Activated T-helper 2 cell treated with anti-CD3 and anti-CD28 coated beads, Interferon-gamma antibody, Interleukin-2, Interleukin-4, amounts not matched to agents 10 μg/mL and 5 μg/mL and 100 μg/mL, durations not matched to agents 14 hours and 24 hours and 36 hours (primary cell): ENCODE data around the gene ANP32A. TPM values are rescaled to one million over a fixed set of nuclear protein-coding genes. Genes with fewer than 3 reads are reported as not detected.
"Not testable (repeated sequence)": the region's sequence is repeated elsewhere in the genome, so short reads cannot be mapped to it uniquely, and the experiment has no call there.

Source experiments
- DNase-seq: peaks from one replicate; pipeline ENCODE4 v3.0.0; 2021; ENCODE audit warnings: low spot score
- H3K27ac Mint-ChIP-seq: one replicate; pipeline ENCODE4 v1.8.0; 2021; ENCODE audit warnings: mixed read lengths
- H3K27me3 Mint-ChIP-seq: one replicate; pipeline ENCODE4 v1.8.0; 2021; ENCODE audit warnings: low read depth, mixed read lengths
- H3K36me3 Mint-ChIP-seq: one replicate; pipeline ENCODE4 v1.8.0; 2021; ENCODE audit warnings: low read depth, mixed read lengths
- H3K4me1 Mint-ChIP-seq: one replicate; pipeline ENCODE4 v1.8.0; 2021; ENCODE audit warnings: low read depth, mixed read lengths
- H3K4me3 Mint-ChIP-seq: one replicate; pipeline ENCODE4 v1.8.0; 2021; ENCODE audit warnings: low read depth, mild to moderate bottlenecking, moderate library complexity, mixed read lengths
- H3K9me3 Mint-ChIP-seq: one replicate; pipeline ENCODE4 v1.8.0; 2021; ENCODE audit warnings: mixed read lengths
- intact Hi-C: fragments of 100-400 bp; cut with micrococcal nuclease; formaldehyde crosslinking; loops from one replicate; pipeline ENCODE4 v1.15.1; 2023
- total RNA-seq: library from RNA; stranded (reverse); gene quantifications from 2 replicates; pipeline ENCODE4 v1.2.3, GENCODE V29; 2022

The ANP32A gene
- total RNA-seq, 1 donor from 2014 or later: 259 TPM

DNA sequence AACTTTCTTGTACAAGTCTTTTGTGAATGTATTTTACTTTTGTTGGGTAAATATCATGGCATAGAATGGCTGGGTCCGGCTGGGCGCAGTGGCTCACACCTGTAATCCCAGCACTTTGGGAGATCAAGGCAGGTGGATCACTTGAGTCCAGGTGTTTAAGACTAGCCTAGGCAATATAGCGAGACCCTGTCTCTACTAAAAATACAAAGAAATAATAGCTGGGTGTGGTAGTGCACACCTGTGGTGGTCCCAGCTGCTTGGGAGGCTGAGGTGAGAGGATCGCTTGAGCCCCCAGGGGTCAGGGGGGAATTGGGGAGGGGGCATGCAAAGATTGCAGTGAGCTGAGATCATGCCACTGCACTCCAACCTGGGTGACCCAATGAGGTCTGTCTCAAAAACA is 52.9 kb downstream of the ANP32A start:
- no peak overlapping the region for H3K4me3 Mint-ChIP-seq
- H3K27me3 Mint-ChIP-seq: peaks cover 23% of the 10 kb centered on the region
- intact Hi-C loops: no loop called here
- peaks cover 2% of the 10 kb centered on the region for H3K4me1 Mint-ChIP-seq
- DNase-seq: no peak
- no peak overlapping the region for H3K27ac Mint-ChIP-seq
- H3K36me3 Mint-ChIP-seq: no peaks in the 10 kb centered on the region
- H3K9me3 Mint-ChIP-seq: no peaks in the 10 kb centered on the region

DNA sequence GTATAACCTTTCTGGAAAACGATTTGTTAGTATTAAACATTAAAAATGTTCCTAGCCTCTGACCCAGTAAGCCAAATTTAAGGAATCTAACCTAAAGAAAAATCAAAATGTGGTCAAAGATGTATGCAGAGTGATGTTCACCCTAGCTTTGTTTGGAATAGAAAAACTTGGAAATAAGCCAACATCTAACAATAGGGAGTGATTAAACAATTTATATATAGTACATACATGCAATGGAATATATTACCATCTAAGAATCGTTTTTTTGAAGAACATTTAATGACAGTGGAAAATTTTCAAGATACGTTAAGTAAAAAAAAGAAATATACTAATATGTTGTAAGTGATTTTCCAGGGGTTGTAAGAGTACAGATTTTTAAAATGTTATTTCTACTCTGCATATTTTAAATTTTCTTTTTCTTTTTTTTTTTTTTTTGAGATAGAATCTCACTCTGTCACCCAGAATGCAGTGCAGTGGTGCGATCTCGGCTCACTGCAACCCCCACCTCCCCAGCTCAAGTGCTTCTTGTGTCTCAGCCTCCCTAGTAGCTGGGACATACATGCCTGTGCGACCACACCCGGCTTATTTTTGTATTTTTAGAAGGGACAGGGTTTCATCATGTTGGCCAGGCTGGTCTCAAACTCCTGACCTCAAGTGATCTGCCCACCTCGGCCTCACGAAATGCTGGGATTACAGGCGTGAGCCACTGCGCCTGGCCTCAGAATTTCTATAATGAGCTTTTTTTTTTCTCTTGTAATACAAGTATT is 54.9 kb downstream of the ANP32A start:
- Mint-ChIP-seq H3K4me3 (no peak overlapping the region), H3K36me3 (no peaks in the 10 kb centered on the region), H3K27ac (no peak overlapping the region), H3K27me3 (peaks cover 33% of the 10 kb centered on the region), H3K9me3 (no peaks in the 10 kb centered on the region), H3K4me1 (peaks cover 2% of the 10 kb centered on the region)
- intact Hi-C loops: no loop called here
- no peak for DNase-seq

DNA sequence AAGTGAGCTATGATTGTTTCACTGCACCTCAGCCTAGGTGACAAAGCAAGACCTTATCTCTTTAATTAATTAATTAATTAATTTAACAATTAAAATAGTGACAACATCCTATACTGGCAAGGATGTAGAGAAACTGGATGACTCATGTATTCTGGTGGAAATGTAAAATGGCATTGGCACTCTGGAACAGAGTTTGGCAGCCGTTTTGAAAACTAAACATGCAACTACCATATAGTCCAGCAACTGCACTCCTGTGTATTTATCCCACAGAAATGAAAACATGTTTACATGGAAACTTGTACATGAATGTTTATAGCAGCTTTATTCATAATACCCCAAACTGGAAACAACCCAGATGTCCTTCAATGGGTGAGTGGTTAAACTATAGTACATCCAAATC is 56.6 kb downstream of the ANP32A start:
- H3K4me1 Mint-ChIP-seq: peaks cover 2% of the 10 kb centered on the region
- DNase-seq: no peak
- no peaks in the 10 kb centered on the region for H3K9me3 Mint-ChIP-seq
- H3K36me3 Mint-ChIP-seq: no peaks in the 10 kb centered on the region
- intact Hi-C loops: no loop called here
- no peak overlapping the region for H3K4me3 Mint-ChIP-seq
- peaks cover 39% of the 10 kb centered on the region for H3K27me3 Mint-ChIP-seq
- no peak overlapping the region for H3K27ac Mint-ChIP-seq

DNA sequence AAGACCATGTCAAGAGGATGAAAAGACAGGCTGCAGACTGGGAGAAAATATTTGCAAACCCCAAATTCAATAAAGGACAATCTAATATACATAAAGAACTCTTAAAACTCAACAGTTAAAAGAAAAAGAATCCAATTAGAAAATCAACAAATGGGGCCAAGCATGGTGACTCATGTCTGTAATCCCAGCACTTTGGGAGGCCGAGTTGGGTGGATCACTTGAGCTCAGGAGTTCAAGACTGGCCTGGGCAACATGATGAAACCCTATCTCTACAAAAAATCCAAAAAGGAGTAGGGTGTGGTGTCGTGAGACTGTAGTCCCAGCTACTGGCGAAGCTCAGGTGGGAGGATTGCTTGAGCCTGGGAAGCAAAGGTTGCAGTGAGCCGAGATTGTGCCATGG is 57.6 kb downstream of the ANP32A start:
- intact Hi-C loops: no loop called here
- H3K9me3 Mint-ChIP-seq: no peaks in the 10 kb centered on the region
- DNase-seq: no peak
- H3K4me1 Mint-ChIP-seq: no peaks in the 10 kb centered on the region
- no peak overlapping the region for H3K27ac Mint-ChIP-seq
- H3K36me3 Mint-ChIP-seq: no peaks in the 10 kb centered on the region
- H3K27me3 Mint-ChIP-seq: peaks cover 35% of the 10 kb centered on the region
- H3K4me3 Mint-ChIP-seq: no peak overlapping the region

DNA sequence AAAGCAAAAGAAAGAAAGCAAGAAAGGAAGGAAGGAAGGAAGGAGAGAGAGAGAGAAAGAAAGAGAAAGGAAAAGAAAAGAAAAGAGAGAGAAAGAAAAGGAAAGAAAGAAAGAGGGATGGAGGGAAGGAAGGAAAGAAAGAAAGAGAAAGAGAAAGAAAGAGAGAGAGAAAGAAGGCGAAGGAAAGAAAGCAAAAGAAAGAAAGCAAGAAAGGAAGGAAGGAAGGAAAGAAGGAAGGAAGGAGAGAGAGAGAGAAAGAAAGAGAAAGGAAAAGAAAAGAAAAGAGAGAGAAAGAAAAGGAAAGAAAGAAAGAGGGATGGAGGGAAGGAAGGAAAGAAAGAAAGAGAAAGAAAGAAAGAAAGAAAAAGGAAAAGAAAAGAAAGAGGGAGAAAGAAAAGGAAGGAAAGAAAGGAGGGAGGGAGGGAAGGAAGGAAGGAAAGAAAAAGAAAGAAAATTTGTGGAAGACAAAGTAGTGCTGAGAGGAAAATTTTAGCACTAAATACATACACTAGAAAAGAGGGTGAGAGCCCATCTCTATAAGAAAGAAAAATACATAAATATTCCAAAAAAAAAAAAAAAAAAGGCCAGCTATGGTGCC is 60.6 kb downstream of the ANP32A start:
- H3K27ac Mint-ChIP-seq, H3K4me1 Mint-ChIP-seq, H3K4me3 Mint-ChIP-seq, H3K36me3 Mint-ChIP-seq, DNase-seq, intact Hi-C loops, H3K9me3 Mint-ChIP-seq: not testable (repeated sequence)
- peaks cover 32% of the 10 kb centered on the region for H3K27me3 Mint-ChIP-seq

DNA sequence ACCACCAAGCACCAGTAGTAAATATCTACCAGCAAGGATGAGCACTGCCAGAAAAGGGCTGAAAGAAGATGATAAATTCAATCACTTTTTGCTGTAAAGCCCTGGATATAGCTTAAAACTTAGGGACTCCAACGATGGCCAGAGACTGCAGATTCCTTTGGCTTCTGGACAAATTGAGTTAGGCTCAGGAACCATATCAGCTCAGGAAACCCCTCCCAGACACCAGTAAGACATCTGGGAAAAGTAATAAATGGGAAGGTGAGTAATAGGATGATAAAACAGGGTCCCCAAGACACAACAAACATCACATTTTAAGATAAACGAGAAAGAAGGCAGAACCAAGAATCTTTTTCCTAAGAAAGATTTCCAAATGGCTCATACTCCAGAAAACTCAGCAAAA is 65.0 kb downstream of the ANP32A start:
- H3K4me1 Mint-ChIP-seq: peaks cover 8% of the 10 kb centered on the region
- no peak overlapping the region for H3K4me3 Mint-ChIP-seq

DNA sequence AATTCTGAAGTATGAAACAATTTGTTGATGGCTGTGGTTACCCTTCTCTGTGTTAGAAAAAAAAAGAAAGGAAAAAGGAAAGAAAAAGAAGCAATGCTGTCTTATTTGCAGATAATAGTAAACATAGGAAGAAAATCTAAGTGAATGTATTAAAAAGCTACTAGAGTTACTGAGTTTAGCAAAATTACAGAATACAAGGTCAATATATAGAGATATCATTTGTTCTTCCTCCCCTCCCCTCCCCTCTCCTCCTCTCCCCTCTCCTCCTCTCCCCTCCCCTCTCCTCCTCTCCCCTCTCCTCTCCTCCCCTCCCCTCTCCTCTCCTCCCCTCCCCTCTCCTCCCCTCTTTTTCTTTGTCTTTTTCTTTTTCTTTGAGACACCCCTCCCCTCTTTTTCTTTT is 69.1 kb downstream of the ANP32A start:
- Mint-ChIP-seq H3K27me3 (peaks cover 2% of the 10 kb centered on the region), H3K36me3 (peaks cover 3% of the 10 kb centered on the region), H3K9me3 (peaks cover 3% of the 10 kb centered on the region), H3K4me1 (peaks cover 8% of the 10 kb centered on the region), H3K27ac (no peak overlapping the region), H3K4me3 (no peak overlapping the region)
- intact Hi-C loops: no loop called here
- DNase-seq: no peak

More for the DNA sequence above, 65.0 kb downstream of the ANP32A start:
- peaks cover 3% of the 10 kb centered on the region for H3K9me3 Mint-ChIP-seq
- H3K36me3 Mint-ChIP-seq: peaks cover 3% of the 10 kb centered on the region
- H3K27ac Mint-ChIP-seq: no peak overlapping the region
- peaks cover 8% of the 10 kb centered on the region for H3K27me3 Mint-ChIP-seq
- DNase-seq: no peak
- intact Hi-C loops: no loop called here

DNA sequence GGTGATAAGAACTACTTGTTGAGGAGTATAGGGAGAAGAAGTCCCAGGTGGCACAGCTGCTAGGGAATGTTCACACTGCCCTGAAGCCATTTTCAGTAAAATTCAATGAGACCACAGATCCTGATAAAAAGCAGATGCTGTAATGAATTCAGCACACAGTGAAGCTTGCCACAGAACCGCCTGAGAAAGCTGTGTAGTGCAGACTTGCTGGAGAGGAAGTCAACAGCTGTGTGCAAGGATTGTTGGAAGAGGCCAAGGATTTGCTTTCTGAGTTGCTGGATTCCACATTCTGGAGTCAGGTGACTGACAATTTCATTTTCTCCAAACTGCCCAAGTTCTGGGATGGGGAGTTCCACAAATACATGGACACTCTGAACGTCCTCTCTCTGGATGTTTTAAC is 70.9 kb downstream of the ANP32A start:
- Mint-ChIP-seq H3K4me1 (peaks cover 2% of the 10 kb centered on the region), H3K9me3 (peaks cover 1% of the 10 kb centered on the region), H3K36me3 (peaks cover 1% of the 10 kb centered on the region), H3K4me3 (no peak overlapping the region), H3K27me3 (peaks cover 2% of the 10 kb centered on the region), H3K27ac (no peak overlapping the region)
- DNase-seq: no peak
- intact Hi-C loops: no loop called here

DNA sequence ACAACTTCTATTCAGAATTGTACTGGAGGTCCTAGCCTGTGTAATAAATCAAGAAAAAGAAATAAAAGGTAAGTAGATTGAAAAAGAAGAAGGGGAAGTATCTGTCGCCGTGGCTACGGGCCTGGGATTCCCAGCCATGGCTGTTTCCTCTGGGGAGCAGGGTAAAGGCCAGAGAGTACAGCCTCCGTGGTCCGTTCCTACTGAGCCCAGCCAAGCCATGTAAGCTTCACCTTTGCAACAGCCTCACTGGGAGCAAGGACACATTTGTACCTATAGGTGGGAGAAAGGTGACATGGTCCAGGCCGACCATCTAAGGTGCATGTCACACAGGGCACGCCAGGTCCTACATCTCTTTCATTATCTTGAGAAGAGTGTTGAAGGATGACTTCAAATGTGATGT is 71.3 kb downstream of the ANP32A start:
- intact Hi-C loops: no loop called here
- Mint-ChIP-seq H3K27me3 (peaks cover 2% of the 10 kb centered on the region), H3K27ac (no peak overlapping the region), H3K36me3 (no peaks in the 10 kb centered on the region), H3K4me3 (no peak overlapping the region), H3K4me1 (no peaks in the 10 kb centered on the region), H3K9me3 (no peaks in the 10 kb centered on the region)
- no peak for DNase-seq

DNA sequence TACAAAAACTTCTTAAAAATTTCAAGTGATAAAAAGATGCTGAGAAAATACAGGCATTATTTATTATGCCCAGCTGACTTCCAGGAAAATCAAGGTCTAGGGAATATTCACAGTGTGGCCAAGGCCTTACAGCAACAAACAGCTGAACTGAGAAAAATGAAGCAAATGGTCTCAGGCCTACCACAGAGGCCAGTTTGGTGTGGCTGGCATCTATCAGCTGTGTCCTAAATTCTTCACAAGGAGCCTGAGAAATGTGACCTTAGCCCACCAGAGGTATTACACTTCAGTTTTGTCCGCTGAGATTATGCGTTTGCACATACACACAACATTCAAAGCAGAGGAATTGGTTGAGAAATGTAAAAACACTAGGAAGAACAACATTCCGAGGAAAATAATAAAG is 77.4 kb downstream of the ANP32A start:
- no peak overlapping the region for H3K27ac Mint-ChIP-seq
- intact Hi-C loops: no loop called here
- H3K27me3 Mint-ChIP-seq: no peaks in the 10 kb centered on the region
- H3K36me3 Mint-ChIP-seq: no peaks in the 10 kb centered on the region
- no peak for DNase-seq
- H3K4me1 Mint-ChIP-seq: no peaks in the 10 kb centered on the region
- H3K9me3 Mint-ChIP-seq: no peaks in the 10 kb centered on the region
- H3K4me3 Mint-ChIP-seq: no peak overlapping the region

DNA sequence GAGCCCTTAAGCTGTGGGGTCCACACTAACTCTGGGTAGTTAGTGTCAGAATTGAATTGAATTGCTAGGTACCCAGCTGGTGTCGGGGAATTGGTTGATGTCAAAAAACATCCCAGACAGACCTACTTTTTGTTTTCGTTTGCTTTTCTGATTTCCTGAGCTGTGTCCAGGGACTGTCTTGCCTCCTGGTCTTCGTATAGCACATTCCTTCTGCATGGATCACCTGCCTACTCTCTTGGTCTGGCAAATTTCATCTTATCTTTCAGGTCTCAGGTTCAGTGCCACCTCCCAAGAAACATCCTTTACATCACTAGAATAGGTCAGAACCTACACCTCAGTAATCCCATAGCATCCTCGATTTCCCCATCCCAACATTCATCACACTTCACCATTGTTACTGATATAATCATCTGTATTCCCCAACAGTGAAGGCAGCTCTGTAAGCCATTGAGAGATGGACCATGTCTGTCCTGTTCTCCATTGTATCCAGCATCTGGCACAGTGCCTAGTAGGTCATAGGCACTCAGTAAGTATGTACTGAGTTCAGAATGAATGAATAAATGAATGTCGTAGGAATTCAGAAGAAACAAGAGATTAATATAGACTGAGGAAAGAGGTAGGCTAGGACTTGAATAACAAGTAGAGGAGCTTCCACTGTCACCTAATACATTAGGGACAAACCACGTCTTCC is 81.2 kb downstream of the ANP32A start:
- H3K27ac Mint-ChIP-seq: no peak overlapping the region
- DNase-seq: no peak
- no peak overlapping the region for H3K4me3 Mint-ChIP-seq
- H3K27me3 Mint-ChIP-seq: peaks cover 11% of the 10 kb centered on the region
- H3K9me3 Mint-ChIP-seq: no peaks in the 10 kb centered on the region
- H3K4me1 Mint-ChIP-seq: no peaks in the 10 kb centered on the region
- intact Hi-C loops: no loop called here
- H3K36me3 Mint-ChIP-seq: no peaks in the 10 kb centered on the region

DNA sequence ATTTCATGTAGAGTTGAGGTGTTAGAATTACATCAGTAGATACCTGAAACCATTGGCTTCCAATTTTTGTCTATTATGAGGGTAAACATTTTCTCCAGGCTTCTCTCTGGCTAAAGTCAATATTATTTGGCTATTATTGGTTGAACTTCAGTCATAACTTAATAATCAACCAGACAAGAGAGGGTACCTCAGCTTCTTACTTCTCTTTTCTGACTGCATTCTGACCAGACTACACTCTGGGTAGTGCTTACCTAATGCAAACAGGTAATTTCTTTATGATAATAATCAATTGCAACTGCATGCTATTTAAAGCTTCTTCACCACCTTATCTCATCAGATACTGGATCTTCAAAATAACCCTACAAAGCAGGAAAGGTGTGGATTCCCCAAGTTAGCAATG is 85.1 kb downstream of the ANP32A start:
- H3K9me3 Mint-ChIP-seq: no peaks in the 10 kb centered on the region
- no peak overlapping the region for H3K27ac Mint-ChIP-seq
- no peak overlapping the region for H3K4me3 Mint-ChIP-seq
- H3K4me1 Mint-ChIP-seq: peaks cover 3% of the 10 kb centered on the region
- DNase-seq: no peak
- intact Hi-C loops: no loop called here
- H3K27me3 Mint-ChIP-seq: peaks cover 20% of the 10 kb centered on the region
- H3K36me3 Mint-ChIP-seq: no peaks in the 10 kb centered on the region

DNA sequence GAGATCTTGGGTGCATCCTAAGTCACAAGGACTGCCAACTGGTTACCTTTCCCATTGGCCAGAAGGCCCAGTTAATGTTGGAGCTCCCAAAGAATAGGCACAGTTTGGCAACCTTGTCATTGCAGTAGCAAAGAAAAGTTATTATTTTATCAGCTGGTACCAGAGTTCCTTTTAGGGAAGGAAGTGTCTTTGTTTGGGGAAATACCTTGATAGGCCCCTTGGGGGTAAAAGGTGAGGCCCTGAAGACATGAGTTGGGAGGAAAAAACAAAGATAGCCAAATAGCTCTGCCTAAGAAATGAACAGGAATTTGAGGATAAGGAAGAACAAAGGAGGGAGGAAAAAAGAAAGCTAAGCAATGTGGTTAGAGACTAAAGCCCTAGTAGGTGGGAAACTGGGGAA is 85.8 kb downstream of the ANP32A start:
- Mint-ChIP-seq H3K27ac (no peak overlapping the region), H3K9me3 (no peaks in the 10 kb centered on the region), H3K36me3 (no peaks in the 10 kb centered on the region), H3K4me1 (peaks cover 3% of the 10 kb centered on the region), H3K4me3 (no peak overlapping the region), H3K27me3 (peaks cover 20% of the 10 kb centered on the region)
- no peak for DNase-seq
- intact Hi-C loops: loop anchor here (5.0 kb wide), 1 partner anchor 92 kb away; no protein-coding TSS in a partner anchor
